Activated naive CD8-positive, alpha-beta T cell treated with anti-CD3 and anti-CD28 coated beads, Interleukin-2, amount 50 U/mL, for 16 hours (primary cell): ENCODE measurements around the gene CBFA2T3.
"Not testable (repeated sequence)": the region's sequence is repeated elsewhere in the genome, so short reads cannot be mapped to it uniquely, and the experiment has no call there.

ENCODE experiments used
- DNase-seq: peaks from one replicate; pipeline ENCODE4 v3.0.0-alpha.2; 2020; ENCODE audit warnings: low read depth, low spot score

CBFA2T3 gene

GRCh38 chr16:89013111-89013510 lies 36.1 kb upstream of the CBFA2T3 start:
- DNase-seq: no peak

- DNase-seq: no peak
Observed at GRCh38 chr16:89012622-89012995, 35.6 kb upstream of the CBFA2T3 start.

DNA sequence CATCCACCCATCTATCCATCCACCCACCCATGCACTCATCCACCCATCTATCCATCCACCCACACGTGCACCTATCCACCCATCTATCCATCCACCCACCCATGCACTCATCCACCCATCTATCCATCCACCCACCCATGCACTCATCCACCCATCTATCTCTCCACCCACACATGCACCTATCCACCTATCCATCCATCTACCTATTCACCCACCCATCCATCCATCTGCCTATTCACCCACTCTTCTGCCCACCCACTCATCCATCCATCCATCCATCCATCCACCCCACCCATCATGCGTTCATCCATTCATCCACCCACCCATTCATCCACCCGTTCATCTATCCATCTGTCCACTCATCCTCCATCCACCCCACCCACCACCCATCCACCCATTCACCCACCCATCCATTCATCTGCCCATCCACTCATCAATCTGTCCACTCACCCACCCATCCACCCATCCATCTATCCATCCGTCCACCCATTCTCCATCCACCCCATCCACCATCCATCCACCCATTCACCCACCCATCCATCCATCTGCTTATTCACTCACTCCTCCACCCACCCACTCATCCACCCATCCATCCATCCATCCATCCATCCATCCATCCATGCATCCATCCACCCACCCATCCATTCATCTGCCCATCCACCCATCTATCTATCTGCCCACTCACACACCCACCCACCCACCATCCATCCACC lies 35.1 kb upstream of the CBFA2T3 start:
- no peak for DNase-seq

GRCh38 chr16:89010210-89010925 lies 33.4 kb upstream of the CBFA2T3 start:
- DNase-seq: no peak

DNA sequence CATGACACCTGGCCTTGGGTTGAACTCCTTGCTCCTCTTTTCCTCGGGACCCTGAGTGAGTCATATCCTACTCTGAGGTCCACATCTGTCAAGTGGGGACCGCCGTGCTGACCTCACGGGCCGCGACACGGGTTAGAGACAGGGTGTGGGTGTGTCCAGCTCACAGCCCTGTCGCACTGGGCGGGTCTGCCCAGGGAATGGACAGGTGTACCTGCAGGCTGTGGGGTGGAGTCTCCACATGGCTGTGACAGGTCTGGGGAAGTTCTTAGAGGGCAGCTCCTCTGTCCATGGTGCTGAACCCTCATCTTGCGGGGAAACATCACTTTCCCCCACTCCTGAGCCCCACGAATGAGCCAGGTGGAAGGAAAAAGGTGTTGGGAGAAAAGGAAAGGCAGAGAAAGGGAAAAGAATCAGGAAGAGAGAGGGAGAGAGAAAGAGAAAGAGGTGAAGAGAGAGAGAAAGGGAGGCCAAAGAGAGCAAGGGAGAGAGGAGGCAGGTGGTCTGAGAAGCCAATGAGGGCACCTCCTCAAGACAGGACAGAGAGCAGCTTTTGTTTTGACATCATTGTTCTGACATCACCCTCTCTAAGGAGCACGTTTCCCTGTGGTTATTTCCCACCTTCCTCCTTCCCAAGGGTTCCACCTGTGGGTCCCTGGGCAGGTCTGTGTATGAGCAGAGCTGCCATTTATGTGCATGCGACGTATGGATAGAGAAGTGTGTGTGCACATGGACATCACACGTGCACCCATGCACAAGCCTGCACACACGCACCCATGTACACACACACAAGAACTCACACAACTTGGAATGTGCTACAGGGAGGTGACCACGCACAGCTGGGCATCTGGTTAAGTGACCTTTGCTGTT lies 32.6 kb upstream of the CBFA2T3 start:
- DNase-seq: no peak

GRCh38 chr16:89008796-89009195 lies 31.8 kb upstream of the CBFA2T3 start:
- not testable (repeated sequence) for DNase-seq

- no peak for DNase-seq
Observed at GRCh38 chr16:89007371-89008249, 30.6 kb upstream of the CBFA2T3 start.

DNA sequence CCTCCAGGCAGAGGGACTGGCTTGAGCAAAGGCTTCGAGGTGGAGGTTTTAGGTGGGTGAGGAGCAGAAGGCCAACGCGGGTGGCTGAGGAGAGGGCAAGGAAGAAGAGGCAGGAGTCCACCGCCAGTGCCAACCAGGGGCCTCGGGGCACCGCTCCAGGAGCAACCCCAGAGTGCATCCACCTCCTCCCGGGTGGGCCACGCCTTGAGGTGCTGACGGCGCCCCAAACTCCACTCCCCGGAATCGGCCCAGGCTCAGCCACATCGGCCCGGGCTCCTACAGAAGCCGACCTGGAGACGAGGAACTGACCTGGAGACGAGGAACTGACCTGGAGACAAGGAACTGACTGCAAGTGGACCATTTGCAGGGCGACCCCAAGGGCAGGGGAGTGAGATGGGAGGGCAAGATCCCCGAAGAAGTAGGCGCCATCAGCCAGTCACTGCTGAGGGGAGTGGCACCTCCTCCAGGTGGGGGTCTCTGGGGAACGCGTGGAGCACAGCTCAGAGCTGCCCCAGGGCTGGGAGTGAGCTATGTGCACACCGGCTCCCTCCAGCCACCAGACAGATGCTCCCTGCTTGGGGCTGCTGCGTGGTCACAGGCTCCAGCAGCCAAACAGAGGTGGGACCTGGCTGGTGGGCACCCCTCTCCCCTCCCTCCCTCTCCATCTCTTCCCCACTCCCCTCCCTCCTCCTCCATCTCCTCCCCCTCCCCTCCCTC lies 29.2 kb upstream of the CBFA2T3 start:
- no peak for DNase-seq

DNA sequence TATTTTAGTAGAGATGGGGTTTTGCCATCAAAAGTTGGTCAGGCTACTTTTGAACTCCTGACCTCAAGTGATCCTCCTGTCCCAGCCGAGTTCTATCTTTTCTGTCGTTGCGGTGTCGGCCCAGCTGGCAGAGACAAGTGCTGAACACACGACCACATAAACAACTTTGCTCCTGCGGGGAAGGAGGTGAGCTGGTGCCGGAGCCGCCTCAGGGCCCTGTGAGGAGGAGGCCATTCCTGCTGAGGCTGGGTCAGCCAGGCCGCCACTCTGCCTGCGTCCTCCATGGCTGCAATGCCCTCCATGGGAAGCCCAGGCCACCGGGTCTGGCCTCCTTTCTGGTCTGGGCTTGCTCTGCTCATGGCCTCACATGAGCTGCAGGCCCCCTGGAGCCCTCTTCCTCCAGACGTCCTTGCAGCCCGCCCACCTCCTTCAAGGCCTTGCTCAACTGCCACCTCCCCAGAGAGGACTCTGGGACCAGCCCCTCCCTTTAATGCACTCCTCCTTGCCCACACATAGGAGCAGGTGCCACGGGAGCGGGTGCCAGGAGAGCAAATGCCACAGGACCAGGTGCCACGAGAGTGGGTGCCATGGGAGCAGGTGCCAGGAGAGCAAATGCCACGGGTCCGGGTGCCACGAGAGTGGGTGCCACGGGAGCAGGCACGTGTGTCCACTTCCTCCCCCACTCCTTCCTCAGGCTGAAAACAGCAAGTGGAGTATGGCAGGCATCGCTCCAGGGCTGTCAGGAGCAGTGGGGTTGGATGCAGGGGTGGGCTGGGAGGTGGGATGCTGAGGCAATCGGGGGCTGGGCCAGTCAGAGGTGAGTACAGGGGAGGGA lies 28.4 kb upstream of the CBFA2T3 start:
- no peak for DNase-seq

DNA sequence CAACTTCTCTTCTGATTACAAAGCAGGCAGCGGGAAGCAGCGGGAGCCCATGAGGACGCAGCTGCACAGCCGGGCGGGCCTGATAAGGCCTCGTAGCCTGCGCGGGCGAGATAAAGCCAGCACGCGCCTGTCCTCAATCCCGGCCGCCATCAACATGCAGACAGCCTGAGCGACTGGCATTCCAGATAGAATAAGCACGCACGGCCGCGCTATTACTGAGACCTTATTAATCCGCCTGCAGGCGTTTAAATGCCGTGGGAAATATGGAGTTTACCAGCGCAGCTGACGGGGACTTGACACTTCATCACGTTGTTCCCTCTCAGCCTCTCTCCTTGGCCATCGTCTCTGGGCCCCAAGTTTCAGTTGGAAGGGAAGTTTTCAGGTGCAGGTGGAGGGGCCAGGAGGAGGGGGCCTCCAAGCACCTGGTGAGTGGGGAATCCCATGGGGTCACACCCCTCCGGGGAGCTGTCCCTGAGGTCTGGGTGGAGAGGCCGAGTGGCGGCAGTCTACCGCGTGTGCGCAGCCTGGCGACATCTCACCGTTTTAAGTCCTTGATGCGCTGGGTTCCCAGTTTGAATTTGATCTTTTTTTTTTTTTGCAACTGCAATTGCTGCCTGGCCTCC lies 27.3 kb upstream of the CBFA2T3 start:
- no peak for DNase-seq

GRCh38 chr16:89003831-89004208 lies 26.8 kb upstream of the CBFA2T3 start:
- no peak for DNase-seq

DNA sequence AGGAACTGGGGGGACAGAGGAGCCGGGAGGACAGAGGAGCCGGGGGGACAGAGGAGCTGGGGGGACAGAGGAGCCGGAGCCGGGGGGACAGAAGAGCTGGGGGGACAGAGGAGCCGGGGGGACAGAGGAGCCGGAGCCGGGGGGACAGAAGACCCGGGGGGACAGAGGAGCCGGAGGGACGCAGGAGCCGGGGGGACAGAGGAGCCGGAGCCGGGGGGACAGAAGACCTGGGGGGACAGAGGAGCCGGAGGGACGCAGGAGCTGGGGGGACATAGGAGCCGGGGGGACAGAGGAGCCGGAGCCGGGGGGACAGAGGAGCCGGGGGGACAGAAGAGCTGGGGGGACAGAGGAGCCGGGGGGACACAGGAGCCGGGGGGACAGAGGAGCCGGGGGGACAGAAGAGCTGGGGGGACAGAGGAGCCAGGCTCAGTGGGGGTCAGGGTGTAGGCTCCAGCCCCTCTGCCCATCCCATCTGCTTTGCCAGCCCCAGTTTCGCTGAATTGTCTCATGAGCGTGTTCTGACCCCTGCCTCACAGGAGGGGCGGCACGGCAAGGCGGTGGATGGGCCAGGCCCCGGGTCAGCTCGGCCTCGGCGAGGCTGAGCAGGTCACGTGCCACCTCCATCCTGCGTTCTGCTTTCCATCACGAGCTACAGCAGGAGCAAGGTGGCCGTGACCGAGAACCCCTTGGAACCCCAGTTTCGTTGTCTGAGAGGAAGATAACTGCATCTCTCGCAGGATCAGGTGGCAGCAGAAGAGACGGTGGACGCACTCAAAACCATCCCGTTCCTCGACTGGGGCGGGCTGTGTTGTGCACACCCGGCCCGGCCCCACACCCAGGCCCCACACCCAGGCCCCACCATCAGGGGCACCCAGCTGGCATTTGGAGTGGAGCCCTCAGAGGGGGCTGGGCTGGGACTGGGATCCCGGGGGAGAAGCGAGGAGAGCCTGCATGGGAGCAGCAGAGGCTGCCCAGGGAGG lies 26.1 kb upstream of the CBFA2T3 start:
- no peak for DNase-seq

GRCh38 chr16:89002081-89002480 lies 25.1 kb upstream of the CBFA2T3 start:
- DNase-seq: not testable (repeated sequence)

DNA sequence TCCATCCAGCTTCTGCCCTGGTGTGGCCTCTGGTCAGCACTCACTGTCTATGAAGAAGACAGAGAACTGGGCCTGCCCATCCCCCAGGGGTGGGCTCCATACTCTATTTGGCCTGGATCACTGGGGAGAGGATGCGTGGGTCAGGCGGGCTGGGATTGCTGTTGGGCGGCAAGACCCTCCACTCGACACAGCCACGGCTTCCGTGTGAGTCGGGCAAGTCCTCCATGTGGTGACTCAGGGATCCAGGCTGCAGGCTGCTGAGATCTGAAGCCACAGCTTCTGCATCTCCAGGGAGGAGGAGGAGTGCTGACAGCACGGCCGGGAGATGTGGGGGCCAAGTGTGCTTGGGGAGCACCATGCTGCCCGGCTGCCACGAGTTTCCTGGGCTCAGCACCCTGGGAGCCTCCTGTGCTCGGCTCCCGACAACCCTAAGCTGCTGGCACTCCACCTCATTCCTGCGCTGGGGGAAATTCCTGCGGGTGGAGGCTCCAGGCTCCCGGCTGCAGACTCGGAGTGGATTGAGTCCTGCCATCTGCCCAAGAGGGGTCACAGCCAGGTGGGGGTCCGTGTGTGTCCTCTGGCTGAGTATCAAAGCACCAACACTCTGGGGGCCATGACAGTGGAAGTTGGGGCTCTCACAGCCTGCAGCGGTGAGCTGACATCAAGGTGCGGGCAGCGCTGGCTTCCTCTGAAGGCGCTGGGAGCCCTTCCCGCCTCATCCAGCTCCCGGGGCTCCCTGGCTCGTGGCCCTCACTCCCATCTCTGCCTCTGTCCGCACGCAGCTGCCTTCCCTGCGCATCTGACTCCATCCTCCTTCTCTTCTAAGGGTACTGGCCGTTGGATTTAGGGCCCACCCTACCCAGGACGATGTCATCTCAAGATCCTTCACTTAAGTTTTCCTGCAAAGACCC lies 24.4 kb upstream of the CBFA2T3 start:
- no peak for DNase-seq

GRCh38 chr16:89000207-89000959 lies 23.4 kb upstream of the CBFA2T3 start:
- DNase-seq: no peak

DNA sequence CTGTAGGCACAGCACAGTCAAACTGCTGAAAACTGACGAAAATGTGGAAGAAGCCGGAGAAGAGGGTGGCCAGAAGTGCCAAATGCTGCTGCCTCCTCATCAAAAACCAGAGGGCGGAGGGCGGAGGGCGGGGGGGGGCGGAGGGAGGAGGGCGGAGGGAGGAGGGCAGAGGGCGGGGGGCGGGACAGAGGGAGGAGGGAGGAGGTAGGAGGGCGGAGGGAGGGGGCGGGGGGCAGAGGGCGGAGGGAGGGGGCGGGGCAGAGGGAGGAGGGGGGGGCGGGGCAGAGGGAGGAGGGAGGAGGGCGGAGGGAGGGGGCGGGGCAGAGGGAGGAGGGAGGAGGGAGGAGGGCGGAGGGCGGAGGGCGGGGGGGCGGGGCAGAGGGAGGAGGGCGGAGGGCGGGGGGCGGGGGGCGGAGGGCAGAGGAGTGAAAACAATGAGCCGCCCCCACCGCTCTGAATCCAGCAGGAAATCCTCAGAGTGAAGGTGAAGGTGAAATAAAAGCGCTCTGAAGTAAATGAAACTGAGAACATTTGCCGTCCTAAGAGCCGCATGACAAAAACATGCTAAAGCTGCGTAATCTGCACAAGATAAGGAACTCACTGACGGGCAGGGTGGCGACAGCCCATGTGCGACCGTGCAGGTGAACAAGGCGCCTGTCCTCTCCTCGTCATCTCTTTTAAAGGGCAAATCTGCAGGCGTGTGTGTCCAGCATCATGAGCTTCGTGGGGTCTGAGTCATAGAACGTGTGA lies 22.6 kb upstream of the CBFA2T3 start:
- DNase-seq: no peak
